GM10248 (cell line): ENCODE results near the gene FGF3.

Source experiments
- CTCF ChIA-PET: fragments of 300-600 bp; sonication (Branson Sonifier 250); formaldehyde crosslinking; extraction: SDS; loops from one replicate; lab custom pipeline; 2021; ENCODE audit warnings: antibody characterized with exemption; lab: Yijun Ruan, JAX
- POLR2A ChIA-PET: fragments of 350-650 bp; sonication (Branson Sonifier 250); formaldehyde crosslinking; extraction: SDS; loops from one replicate; lab custom pipeline; 2020; ENCODE audit warnings: antibody characterized with exemption; lab: Yijun Ruan, JAX
- DNase-seq: peaks from one replicate; pipeline ENCODE4 v3.0.0; 2012; ENCODE audit errors: extremely low spot score
- TF ChIP-seq, protein P1 (sequence below): IDR thresholded peaks from 2 replicates; pipeline ENCODE4 v1.5.1; 2012; ENCODE audit warnings: mild to moderate bottlenecking, low read depth; ENCODE audit errors: extremely low read depth, missing control alignments, control extremely low read depth

Gene FGF3

DNA sequence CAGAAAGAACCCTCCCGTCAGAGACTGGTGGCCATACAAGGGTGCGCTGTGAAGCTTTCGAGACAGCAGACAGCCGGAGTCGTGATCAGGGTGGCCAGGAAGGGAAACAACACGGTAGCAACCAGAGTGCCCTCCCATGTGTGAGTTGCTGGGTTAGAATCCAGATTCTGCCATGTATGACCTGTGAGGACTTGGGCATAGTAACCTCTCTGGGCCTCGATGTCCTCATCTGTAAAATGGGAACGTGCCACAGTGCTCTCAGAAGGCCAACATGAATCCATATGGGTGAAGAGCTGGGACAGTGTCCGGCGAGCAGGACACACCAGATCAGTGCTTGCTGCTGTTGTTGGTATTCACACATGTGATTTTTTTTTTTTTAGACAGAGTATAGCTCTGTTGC, 7.6 kb upstream of the FGF3 start:
- TF ChIP-seq, protein P1, sequence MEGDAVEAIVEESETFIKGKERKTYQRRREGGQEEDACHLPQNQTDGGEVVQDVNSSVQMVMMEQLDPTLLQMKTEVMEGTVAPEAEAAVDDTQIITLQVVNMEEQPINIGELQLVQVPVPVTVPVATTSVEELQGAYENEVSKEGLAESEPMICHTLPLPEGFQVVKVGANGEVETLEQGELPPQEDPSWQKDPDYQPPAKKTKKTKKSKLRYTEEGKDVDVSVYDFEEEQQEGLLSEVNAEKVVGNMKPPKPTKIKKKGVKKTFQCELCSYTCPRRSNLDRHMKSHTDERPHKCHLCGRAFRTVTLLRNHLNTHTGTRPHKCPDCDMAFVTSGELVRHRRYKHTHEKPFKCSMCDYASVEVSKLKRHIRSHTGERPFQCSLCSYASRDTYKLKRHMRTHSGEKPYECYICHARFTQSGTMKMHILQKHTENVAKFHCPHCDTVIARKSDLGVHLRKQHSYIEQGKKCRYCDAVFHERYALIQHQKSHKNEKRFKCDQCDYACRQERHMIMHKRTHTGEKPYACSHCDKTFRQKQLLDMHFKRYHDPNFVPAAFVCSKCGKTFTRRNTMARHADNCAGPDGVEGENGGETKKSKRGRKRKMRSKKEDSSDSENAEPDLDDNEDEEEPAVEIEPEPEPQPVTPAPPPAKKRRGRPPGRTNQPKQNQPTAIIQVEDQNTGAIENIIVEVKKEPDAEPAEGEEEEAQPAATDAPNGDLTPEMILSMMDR = no peak
- ChIA-PET CTCF (no interaction called here), POLR2A (no interaction called here)
- DNase-seq = no peak

DNA sequence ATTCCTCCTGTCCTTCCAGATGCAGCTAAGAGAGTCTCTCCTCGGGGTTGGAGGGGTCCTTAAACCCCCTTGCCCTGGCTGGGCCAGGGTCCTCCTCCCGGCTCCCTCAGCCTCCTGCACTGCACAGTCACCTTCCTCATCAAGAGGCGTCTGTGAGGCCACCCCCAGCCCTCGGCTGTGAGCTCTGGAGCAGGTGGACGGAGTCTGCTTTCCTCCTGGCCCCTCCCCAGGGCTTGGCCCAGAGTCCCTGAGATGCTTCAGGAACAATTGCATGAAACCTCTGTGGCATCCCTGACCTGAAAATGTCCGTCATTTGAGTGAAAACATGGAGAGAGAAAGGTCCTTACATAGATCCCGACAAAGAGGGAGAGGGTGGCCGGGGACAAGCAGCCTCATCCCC, 6.7 kb upstream of the FGF3 start:
- TF ChIP-seq, protein P1 = no peak
- POLR2A ChIA-PET = no interaction called here
- CTCF ChIA-PET = no interaction called here
- no peak for DNase-seq

DNA sequence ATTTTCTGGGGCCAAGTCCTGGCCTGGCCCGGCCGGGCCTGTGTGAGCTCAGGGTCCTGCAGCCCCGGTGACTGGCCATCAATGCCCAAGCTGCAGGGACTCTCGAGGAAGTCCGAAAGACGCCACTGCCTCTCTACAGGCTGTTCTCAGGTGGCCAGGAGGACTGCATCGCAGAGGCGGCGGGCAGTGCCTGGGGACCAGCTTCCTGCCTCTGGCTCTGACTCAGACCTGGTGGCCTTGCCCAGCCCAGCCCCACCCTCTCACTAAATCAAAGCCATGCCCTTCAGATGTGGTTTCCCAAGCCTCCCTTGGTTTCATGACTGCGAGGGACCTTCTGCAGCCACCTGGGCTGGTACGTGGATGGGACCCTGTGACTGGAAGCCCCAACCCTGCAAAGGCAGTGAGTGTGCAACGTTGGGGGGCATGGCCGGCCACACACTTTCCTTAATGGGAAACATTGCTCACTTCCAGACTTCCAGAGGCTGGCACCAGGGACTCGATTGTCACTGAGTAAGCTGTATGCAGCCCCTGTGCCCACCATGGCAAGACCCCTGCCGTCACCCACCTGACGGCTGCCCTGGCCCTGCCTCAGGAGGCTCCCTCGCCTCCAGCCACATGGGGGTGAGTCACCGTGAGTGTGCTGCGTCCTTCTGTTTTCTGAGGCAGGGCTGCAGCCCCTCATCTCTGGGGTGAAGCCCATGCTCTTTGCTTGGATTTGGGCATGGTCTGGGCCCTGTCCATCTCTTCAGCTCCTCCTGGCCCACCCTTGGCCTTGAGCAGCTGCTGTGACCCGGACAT, 6.0 kb upstream of the FGF3 start:
- CTCF ChIA-PET = no interaction called here
- TF ChIP-seq, protein P1 = no peak
- POLR2A ChIA-PET = no interaction called here
- DNase-seq = no peak

DNA sequence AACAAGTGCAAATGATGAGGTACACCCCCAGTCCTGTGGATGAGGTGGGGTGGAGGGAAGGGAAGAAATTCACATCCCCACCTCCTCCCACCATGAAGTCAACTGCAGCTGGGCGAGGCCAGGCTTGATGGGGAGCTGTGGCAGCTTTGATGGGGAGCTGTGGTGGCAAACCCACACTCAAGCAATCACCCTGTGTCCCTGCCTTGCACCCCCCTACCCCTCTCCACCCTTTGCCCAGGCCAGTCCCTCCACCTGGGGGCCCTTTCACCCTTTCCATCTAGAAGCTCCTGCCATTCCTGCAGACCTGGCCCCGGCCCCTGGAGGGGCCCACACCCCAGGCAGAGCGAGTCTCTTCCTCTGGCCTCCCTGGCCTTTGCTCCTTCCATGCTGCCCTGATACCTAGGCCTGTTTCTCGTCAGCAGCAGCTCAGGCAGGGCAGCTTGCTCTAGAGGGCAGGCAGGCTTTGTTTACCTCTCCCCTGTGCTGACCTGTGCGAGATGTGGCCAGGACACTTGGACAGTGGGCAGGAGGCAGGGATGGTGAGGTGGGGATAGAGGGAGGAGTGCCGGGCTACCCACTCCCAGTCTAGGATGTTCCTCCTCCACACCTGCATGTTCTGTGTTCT, 4.5 kb upstream of the FGF3 start:
- POLR2A ChIA-PET = interaction anchor here (0.6 kb wide), 1 partner anchor 127 kb away, joined by 3 read pairs; no protein-coding TSS in a partner anchor
- CTCF ChIA-PET = no interaction called here
- no peak for DNase-seq
- TF ChIP-seq, protein P1 = no peak

DNA sequence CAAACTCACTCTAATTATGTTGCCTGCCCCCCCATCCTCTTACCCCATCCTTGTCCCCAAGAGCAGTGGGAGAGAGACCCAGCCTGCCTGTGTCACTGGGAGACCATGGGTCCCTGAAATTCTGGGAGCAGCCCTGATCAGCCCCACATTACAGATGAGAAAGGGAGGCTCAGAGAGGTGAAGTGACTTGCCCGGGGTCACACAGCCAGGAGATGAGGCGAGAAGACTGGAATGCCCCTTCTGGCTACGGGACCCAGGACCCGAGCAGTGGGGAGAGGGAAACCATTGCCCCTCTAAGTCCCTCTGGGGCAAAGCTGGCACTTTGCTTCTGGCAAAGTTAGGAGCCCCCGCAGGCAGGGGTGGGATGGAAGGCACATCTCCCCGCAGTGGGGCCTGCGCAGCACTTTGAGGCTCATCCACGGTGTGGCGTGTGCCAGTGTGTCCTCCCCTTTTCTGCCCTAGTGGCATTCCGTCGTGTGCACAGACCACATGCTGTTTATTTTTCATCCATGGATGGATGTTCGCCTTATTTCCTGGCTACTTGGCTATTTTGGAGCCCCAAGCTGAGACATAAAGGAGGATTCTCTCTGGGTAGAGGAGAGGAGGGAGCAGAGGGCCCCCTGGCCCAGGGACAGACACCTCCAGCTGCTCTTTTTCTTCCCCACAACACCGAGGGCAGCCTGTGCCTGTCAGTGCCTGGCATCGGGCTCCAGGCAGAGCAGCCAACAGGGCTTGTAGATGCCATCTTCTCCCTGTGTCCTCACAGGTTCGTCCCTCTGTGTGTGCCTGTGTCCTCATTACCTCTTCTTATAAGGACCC, 3.7 kb upstream of the FGF3 start:
- ChIA-PET CTCF (no interaction called here), POLR2A (interaction anchor here (0.6 kb wide), 1 partner anchor 126 kb away, joined by 3 read pairs; no protein-coding TSS in a partner anchor)
- no peak for DNase-seq
- TF ChIP-seq, protein P1 = no peak

DNA sequence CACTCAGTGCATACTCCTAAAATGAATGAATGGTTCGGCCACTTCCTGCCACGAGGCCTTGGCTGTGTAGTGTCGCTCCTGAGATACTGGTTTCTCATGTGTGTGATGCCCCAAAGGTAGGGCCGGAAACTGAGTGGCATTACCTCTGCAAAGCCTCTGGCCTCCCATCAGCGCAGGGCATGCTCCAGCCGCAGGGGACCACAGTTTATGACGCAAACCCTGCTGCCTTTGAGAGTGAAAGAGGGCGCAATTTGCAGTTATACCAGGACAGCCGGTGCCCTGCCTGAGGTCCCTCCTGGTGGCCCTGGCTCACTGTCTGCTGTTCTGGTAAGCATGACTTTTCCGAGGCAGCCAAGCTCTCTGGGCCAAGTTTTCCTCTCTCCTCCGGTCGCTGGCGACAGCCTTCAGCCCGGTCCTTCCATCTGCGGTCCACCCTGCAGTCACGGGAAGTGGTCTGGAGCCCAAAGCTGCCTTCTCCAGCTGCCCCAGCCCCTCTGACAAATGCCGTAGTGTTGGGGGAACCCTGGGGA, 2.4 kb upstream of the FGF3 start:
- POLR2A ChIA-PET = no interaction called here

More for the DNA sequence above, 2.4 kb upstream of the FGF3 start:
- no peak for DNase-seq
- TF ChIP-seq, protein P1 = no peak
- CTCF ChIA-PET = no interaction called here
